HepG2 (cell line): ENCODE data around the gene ARAP3. TPM values are rescaled to one million over a fixed set of nuclear protein-coding genes. Genes with fewer than 3 reads are reported as not detected.
A peak's percentile ranks its signal among the peaks of the same experiment; 100 is the strongest.

Source experiments
- ATAC-seq: fragments of 200-7000 bp; cut with Tn5 transposase; 3 replicates; pipeline ENCODE4 v1.9.1; 2020; ENCODE audit warnings: mild to moderate bottlenecking, moderate library complexity
- BruUV-seq: library from RNA; stranded (reverse); fragments of 400-500 nt; replicated peaks from 2 replicates; lab custom pipeline; 2021; lab: Mats Ljungman, UMichigan
- CTCF ChIA-PET: fragments of 300-600 bp; formaldehyde crosslinking; extraction: SDS; loops from one replicate; lab custom pipeline; 2021; ENCODE audit warnings: low total read pairs, inconsistent platforms, low intra/inter-chr PET ratio; lab: Yijun Ruan, JAX
- POLR2A ChIA-PET: fragments of 350-600 bp; sonication (Branson Sonifier 250); formaldehyde crosslinking; loops from one replicate; lab custom pipeline; 2020; ENCODE audit warnings: antibody characterized with exemption, inconsistent platforms; lab: Yijun Ruan, JAX
- DNase-seq: peaks from one replicate; pipeline ENCODE4 v3.0.0-alpha.2; 2015; ENCODE audit warnings: low spot score
- FAIRE-seq: peaks from 3 replicates; lab custom pipeline; 2011; peaks lifted over from hg19 to GRCh38; lab: Jason Lieb, UNC
- H2AFZ ChIP-seq: one replicate; pipeline ENCODE4 v1.6.1; 2011; ENCODE audit warnings: low read length, inconsistent platforms
- H3K27ac ChIP-seq: fragments of 300-600 bp; 3 replicates; pipeline ENCODE4 v1.8.0; 2011; ENCODE audit warnings: mixed run types, mild to moderate bottlenecking, mixed read lengths, low read length, inconsistent platforms; ENCODE audit not compliant: insufficient read depth; ENCODE audit errors: extremely low read length
- H3K27me3 ChIP-seq, 2 experiments: fragments of 200-600 bp in 1 of 2; 2 replicates in 1 of 2; 3 replicates in 1 of 2; pipeline versions ENCODE4 v1.6.0 to v1.8.0; 2011; ENCODE audit warnings: low read length in 2 of 2, mild to moderate bottlenecking in 2 of 2, moderate library complexity in 2 of 2, inconsistent platforms in 1 of 2; ENCODE audit not compliant: insufficient read depth in 2 of 2, control insufficient read depth in 1 of 2
- H3K36me3 ChIP-seq, 2 experiments: fragments of 200-600 bp in 1 of 2; replicated peaks in 1 of 2; 2 replicates in 1 of 2; 3 replicates in 1 of 2; pipeline versions ENCODE4 v1.5.1 to v1.8.0; 2011; ENCODE audit warnings: low read length in 2 of 2, inconsistent platforms in 1 of 2; ENCODE audit not compliant: insufficient read depth in 2 of 2, control insufficient read depth in 1 of 2
- H3K4me1 ChIP-seq: 2 replicates; pipeline ENCODE4 v1.5.1; 2012; ENCODE audit warnings: low read length, inconsistent platforms; ENCODE audit not compliant: insufficient read depth
- H3K4me2 ChIP-seq: 2 replicates; pipeline ENCODE4 v1.6.0; 2011; ENCODE audit warnings: low read depth, low read length, inconsistent platforms
- H3K4me3 ChIP-seq, 3 experiments: fragments of 200-600 bp in 1 of 3; sonication (generic), shearing (Covaris generic) in 1 of 3; replicated peaks in 1 of 3; 2 replicates each; pipeline ENCODE4 v1.5.1; 2011 to 2016; ENCODE audit warnings: low read length in 3 of 3, inconsistent platforms in 2 of 3, low read depth in 2 of 3, mild to moderate bottlenecking in 2 of 3, control low read depth in 1 of 3, mixed read lengths in 1 of 3; ENCODE audit not compliant: insufficient read depth in 1 of 3
- H3K79me2 ChIP-seq: one replicate; pipeline ENCODE4 v1.6.1; 2011; ENCODE audit warnings: low read length, inconsistent platforms; ENCODE audit not compliant: insufficient read depth
- H3K9ac ChIP-seq: 2 replicates; pipeline ENCODE4 v1.6.0; 2011; ENCODE audit warnings: mild to moderate bottlenecking, low read depth, low read length, inconsistent platforms; ENCODE audit not compliant: insufficient read depth
- H3K9me3 ChIP-seq: 2 replicates; pipeline ENCODE4 v1.5.1; 2012; ENCODE audit warnings: mild to moderate bottlenecking, low read length
- H4K20me1 ChIP-seq: 2 replicates; pipeline ENCODE4 v1.6.0; 2011; ENCODE audit warnings: inconsistent platforms, mild to moderate bottlenecking, low read length, moderate library complexity; ENCODE audit not compliant: insufficient read depth
- CREB1 ChIP-seq, 2 experiments: fragments of 450-650 bp in 1 of 2; IDR thresholded peaks; 2 replicates each; pipeline ENCODE4 v1.6.1; 2016 to 2017; ENCODE audit warnings: control low read depth in 1 of 2, mild to moderate bottlenecking in 1 of 2, missing compliant biosample characterization in 1 of 2, missing genetic modification characterization in 1 of 2
- KDM1A ChIP-seq: IDR thresholded peaks from 2 replicates; pipeline ENCODE4 v1.6.1; 2016; ENCODE audit warnings: missing compliant biosample characterization
- KDM3A ChIP-seq: IDR thresholded peaks from 2 replicates; pipeline ENCODE4 v1.6.1; 2018; ENCODE audit warnings: low read depth, missing compliant biosample characterization
- MIER2 ChIP-seq: IDR thresholded peaks from 2 replicates; pipeline ENCODE4 v1.6.1; 2016; ENCODE audit warnings: missing biosample characterization, missing genetic modification reagents
- MIER3 ChIP-seq: IDR thresholded peaks from 2 replicates; pipeline ENCODE4 v1.6.1; 2016; ENCODE audit warnings: missing compliant biosample characterization, borderline replicate concordance
- ZNF234 ChIP-seq: sonication (generic); formaldehyde crosslinking; conservative IDR thresholded peaks from 2 replicates; pipeline ENCODE4 v1.5.1; 2020; ENCODE audit warnings: mild to moderate bottlenecking, missing genetic modification reagents
- ZNF629 ChIP-seq: sonication (generic); formaldehyde crosslinking; conservative IDR thresholded peaks from 2 replicates; pipeline ENCODE4 v1.5.0; 2020; ENCODE audit warnings: missing genetic modification reagents
- WGBS: methylation state at CpG from one replicate; pipeline ENCODE4 v1.1.6; 2017; ENCODE audit warnings: low lambda C conversion rate; 5-methylcytosine and 5-hydroxymethylcytosine counted together
- in situ Hi-C: cut with HindIII; loops from 2 replicates; pipeline ENCODE4 v1.10.0; 2017; ENCODE audit warnings: low pct_unique_long_range_greater_than_20kb; ENCODE audit not compliant: extremely low pct_ligation_motif_present
- intact Hi-C: fragments of 100-400 bp; cut with micrococcal nuclease; formaldehyde crosslinking; loops from one replicate; pipeline ENCODE4 v1.10.0; 2022; ENCODE audit not compliant: unreplicated experiment
- polyA plus RNA-seq, 8 experiments: library from polyadenylated mRNA; depleted of rRNA in 3 of 8; stranded (reverse) in 7 of 8; unstranded in 1 of 8; fragments of >200 nt; fragmentation: Illumina TruSeq in 4 of 8; extraction: Trizol in 4 of 8; gene quantifications; 2 replicates each; pipeline versions ENCODE4 v1.2.1 to v1.2.3, GENCODE V29; 2011 to 2016; ENCODE audit warnings: low read depth in 4 of 8, missing spikeins in 1 of 8, mixed read lengths in 1 of 8; ENCODE audit not compliant: insufficient read depth in 1 of 8
- total RNA-seq, 5 experiments: library from RNA; depleted of rRNA; stranded (reverse); fragments of >200 nt; fragmentation: Illumina TruSeq; extraction: Trizol; gene quantifications; 2 replicates each; pipeline ENCODE4 v1.2.3, GENCODE V29; 2016; ENCODE audit warnings: low read depth in 1 of 5

Gene ARAP3
- total and polyA plus RNA-seq, 2 of the 13 experiments (the other 11 are each of a cell fraction or from before 2014, with no cell fraction given): 0.25 TPM; not detected in 1

- ChIA-PET POLR2A (interaction anchor here (1.2 kb wide), 1 partner anchor 255 kb away, joined by 3 read pairs; the partner anchor contains the start of gene DELE1), CTCF (no interaction called here)
- Histone ChIP-seq H3K36me3 (no peaks in the 10 kb centered on the region), H3K79me2 (no peaks in the 10 kb centered on the region), H3K4me1 (0 out of 2 replicates have a peak, but pooled peaks cover 4% of the 10 kb centered on the region), H3K4me2 (no peak overlapping the region), H2AFZ (no peak overlapping the region), H3K9me3 (no peaks in the 10 kb centered on the region), H3K4me3 (no peak overlapping the region), H4K20me1 (no peaks in the 10 kb centered on the region), H3K9ac (no peak overlapping the region), H3K27ac (no peak overlapping the region), H3K27me3 (peaks cover 2 to 3% of the 10 kb centered on the region in 2 experiments; a peak in 2 of 5 replicates)
- ATAC-seq (no peak), DNase-seq (no peak), FAIRE-seq (no peak)
- BruUV-seq: no TSS peak
- in situ Hi-C loops (no loop called here), intact Hi-C loops (loop anchor here (10.0 kb wide), 1 partner anchor 476 kb away; no protein-coding TSS in a partner anchor)
- WGBS: 8% methylated on average over 8 of the region's 8 CpGs
- TF ChIP-seq CREB1 (IDR thresholded peaks at IDR 0.05) (peak; percentile 88), CREB1 (CRISPR knock-in tag; IDR thresholded peaks at IDR 0.05) (no peak), MIER3 (CRISPR knock-in tag) (no peak), KDM3A (CRISPR knock-in tag) (no peak), MIER2 (CRISPR knock-in tag) (no peak)
Observed at GRCh38 chr5:141668601-141669265, 13.3 kb downstream of the ARAP3 start.

DNA sequence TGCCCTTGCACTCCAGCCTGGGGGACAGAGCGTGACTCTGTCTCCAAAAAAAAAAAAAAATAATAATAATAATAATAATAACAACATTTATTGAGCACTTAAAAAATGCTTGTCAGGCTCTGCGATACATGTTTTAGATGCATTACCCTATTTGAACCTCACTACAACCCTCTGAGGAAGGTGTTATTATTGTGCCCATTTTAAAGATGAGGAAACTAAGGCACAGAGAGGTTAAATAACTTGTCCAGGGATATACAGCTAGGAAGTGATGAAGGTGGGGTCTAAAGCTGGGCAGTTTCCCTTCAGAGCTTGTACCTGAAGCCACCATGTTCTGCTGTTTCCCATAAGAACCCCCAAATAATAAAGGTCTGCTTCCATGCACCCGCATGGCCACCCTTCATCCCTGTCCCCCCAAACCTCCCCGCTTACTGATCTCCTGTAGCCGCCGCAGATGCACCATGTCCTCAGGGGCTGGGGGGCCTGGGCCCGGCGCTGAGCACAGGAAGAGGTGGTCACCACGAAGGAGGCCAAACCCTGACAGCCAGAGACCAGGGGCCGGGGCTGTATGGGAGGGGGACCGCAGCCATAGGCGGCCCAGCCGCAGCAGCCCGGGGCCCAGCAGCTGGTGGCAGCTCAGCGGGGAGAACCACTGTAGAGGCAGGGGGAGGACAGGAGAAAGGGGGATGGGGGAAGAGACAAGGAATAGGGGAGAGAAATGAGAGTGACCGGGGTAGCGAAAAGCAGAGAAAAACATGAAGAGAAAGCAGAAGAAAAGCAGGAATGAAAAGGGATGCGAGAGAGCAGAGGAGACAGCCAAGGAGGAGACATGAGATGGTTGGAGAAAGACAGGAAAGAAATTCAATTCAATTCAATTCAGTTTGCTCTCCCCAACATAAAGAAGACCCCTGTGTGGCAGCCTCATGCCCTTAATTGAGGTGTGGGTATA is 15.8 kb downstream of the ARAP3 start:
- ATAC-seq (no peak), FAIRE-seq (no peak), DNase-seq (no peak)
- CTCF ChIA-PET: interaction anchor here (1.0 kb wide), 1 partner anchor 346 kb away, joined by 3 read pairs; the partner anchor contains the start of gene GNPDA1
- H3K27ac ChIP-seq: no peak overlapping the region
- WGBS: 59% methylated on average over 18 of the region's 18 CpGs
- H3K4me3 ChIP-seq: no peak overlapping the region
- H3K9ac ChIP-seq: no peak overlapping the region
- no peaks in the 10 kb centered on the region for H3K79me2 ChIP-seq
- in situ Hi-C loops: no loop called here
- intact Hi-C loops: loop anchor here (1.0 to 10.0 kb wide), 2 partner anchors 26 to 479 kb away; no protein-coding TSS in a partner anchor
- H3K4me1 ChIP-seq: 0 out of 2 replicates have a peak, but pooled peaks cover 4% of the 10 kb centered on the region
- no peaks in the 10 kb centered on the region; a peak in 2 of 5 replicates for H3K27me3 ChIP-seq
- no peak overlapping the region for H3K4me2 ChIP-seq
- no peaks in the 10 kb centered on the region for H3K36me3 ChIP-seq
- no TSS peak for BruUV-seq
- TF ChIP-seq ZNF234 (CRISPR knock-in tag) (no peak), KDM1A (CRISPR knock-in tag) (no peak), ZNF629 (CRISPR knock-in tag) (0 out of 2 replicates have a peak, but pooled peaks have one; percentile 38)
- no peaks in the 10 kb centered on the region for H4K20me1 ChIP-seq
- no peak overlapping the region for H2AFZ ChIP-seq
- POLR2A ChIA-PET: no interaction called here
- H3K9me3 ChIP-seq: no peaks in the 10 kb centered on the region
